ENCODE data around the gene C10orf105. TPM values are rescaled to one million over a fixed set of nuclear protein-coding genes. Genes with fewer than 3 reads are reported as not detected.

C10orf105 gene
- total RNA-seq, 2 experiments from 2014 or later, result 0.25 to 0.36 TPM

DNA sequence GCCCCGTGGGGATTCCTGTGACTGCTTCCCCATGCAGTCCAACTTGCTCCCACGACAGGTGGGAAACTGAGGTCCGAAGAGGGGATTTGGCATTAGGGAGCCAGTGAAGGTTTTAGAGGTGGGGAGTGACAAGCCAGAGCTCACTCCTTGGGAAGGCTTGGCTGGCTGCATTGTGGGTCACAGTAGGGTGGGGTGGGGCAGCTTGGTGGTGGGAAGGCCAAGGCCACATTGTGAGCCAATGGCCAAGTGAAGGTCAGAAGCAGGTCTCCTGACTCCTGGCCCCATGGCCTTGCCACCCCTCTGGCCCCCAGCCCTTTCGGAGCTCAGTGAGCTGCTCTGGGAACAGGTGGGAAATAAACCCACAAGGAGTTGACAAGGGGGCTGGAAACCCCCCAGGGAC lies 2.5 kb downstream of the C10orf105 start:
- Histone ChIP-seq H3K36me3 (ENCODE audit: insufficient read depth, low read length) (no peaks in the 10 kb centered on the region), H3K4me3 (ENCODE audit: low read length) (no peak overlapping the region), H3K27me3 (ENCODE audit: control insufficient read depth in 1 of 2, insufficient read depth in 2 of 2, low read length in 2 of 2) (no peaks in the 10 kb centered on the region), H3K4me1 (ENCODE audit: insufficient read depth, low read length) (peaks cover 88% of the 10 kb centered on the region), H3K9me3 (ENCODE audit: control insufficient read depth in 1 of 2, insufficient read depth in 1 of 2, low read length in 2 of 2) (no peaks in the 10 kb centered on the region), H3K27ac (ENCODE audit: low read depth in 1 of 2, low read length in 2 of 2) (no peak overlapping the region)
- DNase-seq, result no peak
- no peaks in the 10 kb centered on the region for H3K27me3 Mint-ChIP-seq
- TF ChIP-seq, protein P1, sequence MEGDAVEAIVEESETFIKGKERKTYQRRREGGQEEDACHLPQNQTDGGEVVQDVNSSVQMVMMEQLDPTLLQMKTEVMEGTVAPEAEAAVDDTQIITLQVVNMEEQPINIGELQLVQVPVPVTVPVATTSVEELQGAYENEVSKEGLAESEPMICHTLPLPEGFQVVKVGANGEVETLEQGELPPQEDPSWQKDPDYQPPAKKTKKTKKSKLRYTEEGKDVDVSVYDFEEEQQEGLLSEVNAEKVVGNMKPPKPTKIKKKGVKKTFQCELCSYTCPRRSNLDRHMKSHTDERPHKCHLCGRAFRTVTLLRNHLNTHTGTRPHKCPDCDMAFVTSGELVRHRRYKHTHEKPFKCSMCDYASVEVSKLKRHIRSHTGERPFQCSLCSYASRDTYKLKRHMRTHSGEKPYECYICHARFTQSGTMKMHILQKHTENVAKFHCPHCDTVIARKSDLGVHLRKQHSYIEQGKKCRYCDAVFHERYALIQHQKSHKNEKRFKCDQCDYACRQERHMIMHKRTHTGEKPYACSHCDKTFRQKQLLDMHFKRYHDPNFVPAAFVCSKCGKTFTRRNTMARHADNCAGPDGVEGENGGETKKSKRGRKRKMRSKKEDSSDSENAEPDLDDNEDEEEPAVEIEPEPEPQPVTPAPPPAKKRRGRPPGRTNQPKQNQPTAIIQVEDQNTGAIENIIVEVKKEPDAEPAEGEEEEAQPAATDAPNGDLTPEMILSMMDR (IDR thresholded peaks at IDR 0.05), result no peak
- ChIA-PET POLR2A (interaction anchor here (0.7 to 1.5 kb wide), 6 partner anchors 10 to 57 kb away, joined by 3 to 5 read pairs (median 3); partner anchors contain the start of gene VSIR), CTCF (interaction anchor here (0.8 to 1.4 kb wide), 2 partner anchors 21 to 31 kb away, joined by 3 read pairs; no protein-coding TSS in a partner anchor)
- intact Hi-C loops (cut with DNase I, micrococcal nuclease), result no loop called here
- ATAC-seq (ENCODE audit: poor library complexity), result no peak
- H3K4me3 Mint-ChIP-seq, result no peak overlapping the region
- H3K9me3 Mint-ChIP-seq, result no peaks in the 10 kb centered on the region
- H3K36me3 Mint-ChIP-seq (ENCODE audit: low read depth), result no peaks in the 10 kb centered on the region
- no peak overlapping the region for H3K27ac Mint-ChIP-seq
- peaks cover 57% of the 10 kb centered on the region for H3K4me1 Mint-ChIP-seq (ENCODE audit: low read depth)

GRCh38 chr10:71716426-71716825 lies 3.2 kb downstream of the C10orf105 start:
- no peak for ATAC-seq (ENCODE audit: poor library complexity)
- Mint-ChIP-seq H3K4me1 (ENCODE audit: low read depth) (peaks cover 57% of the 10 kb centered on the region), H3K9me3 (no peaks in the 10 kb centered on the region)

DNA sequence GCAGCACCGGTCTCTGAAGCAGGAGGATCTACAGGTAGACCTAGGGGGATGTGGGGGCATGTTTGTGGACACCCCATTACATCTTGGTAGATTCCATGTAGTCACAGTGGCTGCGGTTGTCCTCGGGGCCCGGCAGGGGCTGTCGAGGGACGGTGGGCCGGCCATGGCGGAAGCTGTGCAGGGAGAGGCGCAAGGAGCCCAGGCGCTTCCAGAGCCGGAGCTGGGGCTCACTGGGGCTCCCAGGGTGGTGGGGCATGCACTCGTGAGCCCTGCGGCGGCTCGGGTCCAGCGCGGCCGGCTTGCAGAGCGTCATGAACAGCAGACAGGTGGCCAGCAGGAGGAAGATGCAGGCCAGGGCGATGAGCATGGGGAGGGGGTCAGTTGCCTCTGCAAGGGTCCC lies 3.7 kb downstream of the C10orf105 start:
- Mint-ChIP-seq H3K27ac (peak overlapping the region; percentile 98), H3K36me3 (ENCODE audit: low read depth) (no peaks in the 10 kb centered on the region), H3K4me3 (no peak overlapping the region), H3K27me3 (no peaks in the 10 kb centered on the region), H3K4me1 (ENCODE audit: low read depth) (peaks cover 55% of the 10 kb centered on the region), H3K9me3 (no peaks in the 10 kb centered on the region)
- no peak for DNase-seq
- Histone ChIP-seq H3K36me3 (ENCODE audit: insufficient read depth, low read length) (no peaks in the 10 kb centered on the region), H3K27ac (ENCODE audit: low read depth in 1 of 2, low read length in 2 of 2) (peak overlapping the region; percentile 74 to 90), H3K27me3 (ENCODE audit: control insufficient read depth in 1 of 2, insufficient read depth in 2 of 2, low read length in 2 of 2) (no peaks in the 10 kb centered on the region), H3K4me1 (ENCODE audit: insufficient read depth, low read length) (peaks cover 88% of the 10 kb centered on the region), H3K9me3 (ENCODE audit: control insufficient read depth in 1 of 2, insufficient read depth in 1 of 2, low read length in 2 of 2) (no peaks in the 10 kb centered on the region), H3K4me3 (ENCODE audit: low read length) (peak overlapping the region; percentile 39)
- intact Hi-C loops (cut with DNase I, micrococcal nuclease), result no loop called here
- POLR2A ChIA-PET, result interaction anchor here (1.3 to 6.1 kb wide), 4 partner anchors 11 to 36 kb away, joined by 3 to 39 read pairs (median 5); no protein-coding TSS in a partner anchor
- CTCF ChIA-PET, result interaction anchor here (1.4 to 2.6 kb wide), 2 partner anchors 33 to 57 kb away, joined by 3 to 10 read pairs; partner anchors contain the start of gene VSIR
- TF ChIP-seq, protein P1 (IDR thresholded peaks at IDR 0.05), result no peak
- no peak for ATAC-seq (ENCODE audit: poor library complexity)

More at GRCh38 chr10:71716426-71716825, 3.2 kb downstream of the C10orf105 start:
- Mint-ChIP-seq H3K27me3 (no peaks in the 10 kb centered on the region), H3K4me3 (no peak overlapping the region), H3K27ac (peak overlapping the region; percentile 51), H3K36me3 (ENCODE audit: low read depth) (no peaks in the 10 kb centered on the region)
- ChIA-PET CTCF (interaction anchor here (1.4 to 2.6 kb wide), 2 partner anchors 32 to 57 kb away, joined by 3 to 10 read pairs; partner anchors contain the start of gene VSIR), POLR2A (interaction anchor here (1.3 to 6.1 kb wide), 5 partner anchors 11 to 36 kb away, joined by 3 to 39 read pairs (median 5); no protein-coding TSS in a partner anchor)
- Histone ChIP-seq H3K27ac (ENCODE audit: low read depth in 1 of 2, low read length in 2 of 2) (peak overlapping the region in 1 of 2 donors; percentile 90), H3K4me3 (ENCODE audit: low read length) (peak overlapping the region; percentile 21), H3K9me3 (ENCODE audit: control insufficient read depth in 1 of 2, insufficient read depth in 1 of 2, low read length in 2 of 2) (no peaks in the 10 kb centered on the region), H3K27me3 (ENCODE audit: control insufficient read depth in 1 of 2, insufficient read depth in 2 of 2, low read length in 2 of 2) (no peaks in the 10 kb centered on the region), H3K36me3 (ENCODE audit: insufficient read depth, low read length) (no peaks in the 10 kb centered on the region), H3K4me1 (ENCODE audit: insufficient read depth, low read length) (peaks cover 89% of the 10 kb centered on the region)
- intact Hi-C loops (cut with DNase I, micrococcal nuclease), result no loop called here
- DNase-seq, result no peak
- TF ChIP-seq, protein P1 (IDR thresholded peaks at IDR 0.05), result no peak
